Trophoblast cell (in vitro differentiated cells and primary cell): Measurements from ENCODE around the gene MAPK7.

Experiments used
- DNase-seq, 2 donors: peaks; one replicate each; pipeline ENCODE4 v3.0.0-alpha.2; 2016
- H2AFZ ChIP-seq: 2 replicates; pipeline ENCODE4 v1.6.1; 2013; ENCODE audit warnings: low read length, moderate library complexity, mild to moderate bottlenecking; ENCODE audit not compliant: insufficient read depth, poor library complexity
- H2AK5ac ChIP-seq: 2 replicates; pipeline ENCODE4 v1.6.1; 2013; ENCODE audit warnings: mild to moderate bottlenecking, low read length
- H2BK120ac ChIP-seq: 2 replicates; pipeline ENCODE4 v1.6.1; 2013; ENCODE audit warnings: low read length, mild to moderate bottlenecking, moderate library complexity; ENCODE audit not compliant: insufficient read depth, poor library complexity
- H2BK12ac ChIP-seq: 2 replicates; pipeline ENCODE4 v1.6.1; 2013; ENCODE audit warnings: mild to moderate bottlenecking, low read length, moderate library complexity
- H2BK5ac ChIP-seq: 2 replicates; pipeline ENCODE4 v1.6.1; 2013; ENCODE audit warnings: low read length, low read depth, moderate library complexity, mild to moderate bottlenecking; ENCODE audit not compliant: poor library complexity
- H3K14ac ChIP-seq: 2 replicates; pipeline ENCODE4 v1.6.1; 2013; ENCODE audit warnings: mild to moderate bottlenecking, low read length
- H3K18ac ChIP-seq: 2 replicates; pipeline ENCODE4 v1.6.1; 2013; ENCODE audit warnings: mild to moderate bottlenecking, low read length
- H3K23ac ChIP-seq: 2 replicates; pipeline ENCODE4 v1.6.1; 2013; ENCODE audit warnings: low read length
- H3K27ac ChIP-seq: 2 replicates; pipeline ENCODE4 v1.5.1; 2013; ENCODE audit warnings: low read depth, mild to moderate bottlenecking, inconsistent platforms, low read length, moderate library complexity
- H3K27me3 ChIP-seq: 2 replicates; pipeline ENCODE4 v1.6.1; 2013; ENCODE audit warnings: inconsistent platforms, mild to moderate bottlenecking, low read length, moderate library complexity; ENCODE audit not compliant: insufficient read depth
- H3K36me3 ChIP-seq, 2 experiments: 1 replicate in 1 of 2; 2 replicates in 1 of 2; pipeline ENCODE4 v1.6.1; 2013; ENCODE audit warnings: low read length in 2 of 2, mild to moderate bottlenecking in 2 of 2, moderate library complexity in 1 of 2; ENCODE audit not compliant: insufficient read depth in 2 of 2, control insufficient read depth in 1 of 2
- H3K4ac ChIP-seq: 2 replicates; pipeline ENCODE4 v1.6.1; 2013; ENCODE audit warnings: low read depth, mild to moderate bottlenecking, low read length, moderate library complexity
- H3K4me1 ChIP-seq, 2 experiments: 1 replicate in 1 of 2; 2 replicates in 1 of 2; pipeline ENCODE4 v1.6.1; 2013; ENCODE audit warnings: low read length in 2 of 2, mild to moderate bottlenecking in 2 of 2, moderate library complexity in 1 of 2; ENCODE audit not compliant: insufficient read depth in 2 of 2, control insufficient read depth in 1 of 2
- H3K4me2 ChIP-seq: 2 replicates; pipeline ENCODE4 v1.6.1; 2013; ENCODE audit warnings: inconsistent platforms, mild to moderate bottlenecking, low read length, moderate library complexity
- H3K4me3 ChIP-seq: 2 replicates; pipeline ENCODE4 v1.5.1; 2013; ENCODE audit warnings: mild to moderate bottlenecking, low read depth, low read length, inconsistent platforms
- H3K79me1 ChIP-seq: one replicate; pipeline ENCODE4 v1.6.1; 2013; ENCODE audit warnings: low read length
- H3K79me2 ChIP-seq: 2 replicates; pipeline ENCODE4 v1.6.1; 2013; ENCODE audit warnings: low read length, mild to moderate bottlenecking; ENCODE audit not compliant: control insufficient read depth, insufficient read depth, poor library complexity
- H3K9ac ChIP-seq: 2 replicates; pipeline ENCODE4 v1.6.1; 2013; ENCODE audit warnings: mild to moderate bottlenecking, low read length
- H3K9me3 ChIP-seq: 2 replicates; pipeline ENCODE4 v1.6.1; 2013; ENCODE audit warnings: low read depth, mild to moderate bottlenecking, control low read depth, inconsistent platforms, low read length; ENCODE audit not compliant: insufficient read depth
- H4K12ac ChIP-seq: 2 replicates; pipeline ENCODE4 v1.6.1; 2013; ENCODE audit warnings: low read depth, mild to moderate bottlenecking, low read length, moderate library complexity
- H4K8ac ChIP-seq: 2 replicates; pipeline ENCODE4 v1.6.1; 2013; ENCODE audit warnings: low read depth, mild to moderate bottlenecking, low read length, moderate library complexity
- H4K91ac ChIP-seq: one replicate; pipeline ENCODE4 v1.6.1; 2013; ENCODE audit warnings: low read depth, mild to moderate bottlenecking, low read length, moderate library complexity
- WGBS: extraction: QIAGEN DNeasy Blood & Tissue Kit; methylation state at CpG from one replicate; pipeline ENCODE4 v1.1.7; 2013; ENCODE audit warnings: missing lambda C conversion rate; ENCODE audit not compliant: insufficient read length, insufficient coverage; ENCODE audit errors: extremely low coverage; 5-methylcytosine and 5-hydroxymethylcytosine counted together

Gene MAPK7

DNA sequence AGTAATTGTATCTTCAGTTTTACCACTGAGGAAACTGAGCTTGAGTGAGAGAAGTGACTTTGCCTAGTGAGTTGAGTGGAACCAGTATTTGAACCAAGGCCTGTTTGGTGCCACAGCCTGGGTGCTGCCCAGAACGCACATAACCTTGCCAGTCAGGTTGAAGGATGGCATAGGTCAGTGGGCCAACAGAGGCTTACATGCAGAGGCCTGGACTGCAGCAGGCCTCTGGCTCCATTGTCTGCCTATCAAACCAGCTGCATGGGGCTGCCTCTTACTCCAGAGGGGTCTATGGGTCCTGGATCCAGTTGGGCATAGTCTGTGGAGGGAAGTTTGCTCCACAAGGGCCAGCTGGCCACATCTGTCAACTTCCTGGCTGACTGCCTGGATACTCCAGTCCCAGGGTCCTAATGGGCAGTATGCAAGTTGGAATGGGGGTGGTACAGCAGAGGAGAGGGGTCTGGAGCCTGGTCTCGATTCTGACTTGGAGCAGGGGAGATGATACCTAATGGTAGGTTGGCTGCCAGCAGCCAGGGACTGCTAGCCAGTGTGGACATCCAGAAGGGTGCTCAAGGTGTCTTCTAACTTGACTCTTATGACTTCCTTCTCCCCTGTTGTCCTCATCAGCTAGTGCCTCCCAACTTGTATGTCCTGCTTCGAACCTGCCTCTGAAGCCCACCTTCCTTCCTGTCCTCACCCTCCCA, 21.6 kb downstream of the MAPK7 start:
- no CpG with 5 or more reads among the region's 3 CpGs for WGBS
- Histone ChIP-seq H2BK12ac (no peak overlapping the region), H3K9ac (peak overlapping the region; percentile 14)

DNA sequence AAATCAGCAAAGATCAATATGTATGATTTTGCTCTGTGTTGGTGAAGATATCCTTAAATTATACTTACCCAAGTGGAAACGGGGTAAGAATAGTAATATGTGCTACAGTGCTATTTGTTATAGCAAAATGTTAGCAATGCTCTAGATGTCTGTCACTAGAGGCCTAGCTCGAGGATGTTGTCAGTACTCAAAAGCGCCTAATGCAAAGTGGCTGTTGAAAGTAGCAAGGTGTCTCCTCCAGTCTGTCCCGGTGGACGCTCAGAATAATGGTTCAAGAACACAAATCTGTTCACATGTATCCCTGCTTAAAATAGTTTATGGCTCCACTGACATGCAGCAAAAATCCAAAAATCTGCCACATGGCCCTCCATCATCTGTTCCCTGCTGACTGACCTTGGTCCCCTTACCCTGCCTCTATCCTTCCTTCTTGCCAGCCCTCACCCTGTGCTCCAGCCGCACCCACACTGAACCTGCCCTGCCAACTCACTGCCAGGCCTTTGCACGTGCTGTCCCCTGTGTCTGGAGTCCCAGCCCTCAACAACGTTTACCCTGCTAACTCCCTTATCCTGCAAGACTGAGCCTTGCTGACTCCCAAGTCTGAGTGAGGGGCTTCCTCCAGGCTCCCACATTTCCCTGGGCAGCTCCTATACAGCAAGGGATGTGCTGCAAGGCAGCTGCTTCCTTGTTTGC, 23.2 kb downstream of the MAPK7 start:
- no peaks in the 10 kb centered on the region for H3K36me3 ChIP-seq
- no peak overlapping the region for H2BK120ac ChIP-seq
- no peak overlapping the region for H3K4me2 ChIP-seq
- H3K27me3 ChIP-seq = no peaks in the 10 kb centered on the region
- DNase-seq = no peak
- no peak overlapping the region for H2AK5ac ChIP-seq
- H2BK12ac ChIP-seq = no peak overlapping the region
- H4K12ac ChIP-seq = no peak overlapping the region
- no peak overlapping the region for H4K91ac ChIP-seq
- no peak overlapping the region for H3K4ac ChIP-seq
- no peaks in the 10 kb centered on the region for H3K79me1 ChIP-seq
- no peak overlapping the region for H3K18ac ChIP-seq
- peaks cover 3% of the 10 kb centered on the region for H3K9me3 ChIP-seq
- no peaks in the 10 kb centered on the region for H3K79me2 ChIP-seq
- no peak overlapping the region for H2AFZ ChIP-seq
- H2BK5ac ChIP-seq = no peak overlapping the region
- H3K4me3 ChIP-seq = no peak overlapping the region
- no peaks in the 10 kb centered on the region for H3K4me1 ChIP-seq
- no CpG with 5 or more reads among the region's 8 CpGs for WGBS
- no peak overlapping the region for H3K9ac ChIP-seq
- no peak overlapping the region for H4K8ac ChIP-seq
- H3K27ac ChIP-seq = no peak overlapping the region
- no peak overlapping the region for H3K14ac ChIP-seq
- no peak overlapping the region for H3K23ac ChIP-seq

More for the DNA sequence above, 21.6 kb downstream of the MAPK7 start:
- H2AK5ac ChIP-seq = no peak overlapping the region
- no peak overlapping the region for H4K12ac ChIP-seq
- no peak overlapping the region for H3K14ac ChIP-seq
- H3K36me3 ChIP-seq = no peaks in the 10 kb centered on the region
- H2BK120ac ChIP-seq = no peak overlapping the region
- DNase-seq = no peak
- H2AFZ ChIP-seq = no peak overlapping the region
- no peak overlapping the region for H3K27ac ChIP-seq
- H3K4me1 ChIP-seq = no peaks in the 10 kb centered on the region
- H3K4me2 ChIP-seq = no peak overlapping the region
- no peak overlapping the region for H3K18ac ChIP-seq
- H3K9me3 ChIP-seq = peaks cover 3% of the 10 kb centered on the region
- no peak overlapping the region for H3K4ac ChIP-seq
- no peak overlapping the region for H2BK5ac ChIP-seq
- no peaks in the 10 kb centered on the region for H3K79me1 ChIP-seq
- no peak overlapping the region for H4K91ac ChIP-seq
- no peak overlapping the region for H3K4me3 ChIP-seq
- no peak overlapping the region for H4K8ac ChIP-seq
- no peaks in the 10 kb centered on the region for H3K27me3 ChIP-seq
- H3K23ac ChIP-seq = no peak overlapping the region
- H3K79me2 ChIP-seq = no peaks in the 10 kb centered on the region

DNA sequence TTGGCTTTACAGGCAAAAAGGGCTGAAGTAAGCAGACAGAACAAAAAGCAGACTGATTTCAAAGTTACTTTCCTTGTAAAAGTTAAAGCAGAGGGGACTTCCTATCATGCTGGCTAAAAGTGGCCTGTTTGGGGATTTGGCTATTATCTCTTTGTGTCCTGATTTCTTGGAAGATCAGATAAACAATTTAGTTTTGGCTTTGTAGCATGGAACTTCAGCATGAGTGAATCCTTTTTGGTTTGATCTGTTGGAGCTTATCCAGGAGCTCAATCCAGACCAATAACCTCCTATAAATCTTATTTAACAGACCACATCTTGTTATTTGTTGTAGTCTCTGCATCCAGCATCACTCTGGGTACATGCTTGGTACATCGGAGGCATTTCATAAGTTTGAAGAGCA, 23.9 kb downstream of the MAPK7 start:
- Histone ChIP-seq H3K23ac (no peak overlapping the region), H2BK12ac (no peak overlapping the region), H3K9me3 (peaks cover 3% of the 10 kb centered on the region), H4K91ac (no peak overlapping the region), H2AFZ (no peak overlapping the region), H2AK5ac (no peak overlapping the region), H3K4ac (no peak overlapping the region), H3K4me3 (no peak overlapping the region), H3K79me1 (no peaks in the 10 kb centered on the region), H3K27ac (no peak overlapping the region), H4K8ac (no peak overlapping the region), H3K4me2 (no peak overlapping the region), H3K14ac (no peak overlapping the region), H3K18ac (no peak overlapping the region), H4K12ac (no peak overlapping the region), H3K79me2 (no peaks in the 10 kb centered on the region), H3K9ac (no peak overlapping the region), H2BK5ac (no peak overlapping the region), H3K36me3 (no peaks in the 10 kb centered on the region), H2BK120ac (no peak overlapping the region), H3K4me1 (no peaks in the 10 kb centered on the region), H3K27me3 (no peaks in the 10 kb centered on the region)
- WGBS = no CpG with 5 or more reads among the region's 1 CpG
- no peak for DNase-seq

DNA sequence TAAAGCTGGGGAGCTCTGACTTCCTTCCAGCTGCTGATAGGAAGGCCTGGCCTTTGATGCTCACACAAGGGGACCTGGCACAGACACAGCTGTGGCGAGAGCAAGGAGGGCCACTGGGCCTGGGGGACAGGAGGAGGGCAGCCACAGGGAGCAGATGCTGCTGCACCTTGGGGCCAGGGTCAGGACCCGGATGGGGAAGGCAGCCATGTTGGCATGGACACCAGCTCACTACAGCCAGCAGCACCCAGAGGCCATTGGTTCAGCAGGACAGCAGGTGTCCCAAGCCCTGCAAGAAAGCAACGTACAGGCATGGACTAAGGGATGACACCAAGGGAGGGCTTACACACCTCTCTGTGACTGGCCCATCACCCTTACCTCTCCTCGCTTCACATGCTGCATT, 24.7 kb downstream of the MAPK7 start:
- Histone ChIP-seq H3K23ac (no peak overlapping the region), H3K79me2 (no peaks in the 10 kb centered on the region), H3K79me1 (no peaks in the 10 kb centered on the region), H3K4ac (no peak overlapping the region), H3K4me2 (no peak overlapping the region), H3K4me3 (no peak overlapping the region), H3K27me3 (no peaks in the 10 kb centered on the region), H3K27ac (no peak overlapping the region), H3K14ac (no peak overlapping the region), H3K9me3 (no peaks in the 10 kb centered on the region), H3K4me1 (no peaks in the 10 kb centered on the region), H2AFZ (no peak overlapping the region), H3K36me3 (no peaks in the 10 kb centered on the region), H4K12ac (no peak overlapping the region), H2BK120ac (no peak overlapping the region), H2BK5ac (no peak overlapping the region), H3K9ac (no peak overlapping the region), H3K18ac (no peak overlapping the region), H4K91ac (no peak overlapping the region), H2BK12ac (no peak overlapping the region), H4K8ac (no peak overlapping the region), H2AK5ac (no peak overlapping the region)
- DNase-seq = no peak
- WGBS = no CpG with 5 or more reads among the region's 4 CpGs
